SK-N-SH (cell line): Measurements from ENCODE around the gene NEU4. TPM values are rescaled to one million over a fixed set of nuclear protein-coding genes. Genes with fewer than 3 reads are reported as not detected.
"Not testable (repeated sequence)": the region's sequence is repeated elsewhere in the genome, so short reads cannot be mapped to it uniquely, and the experiment has no call there.

Source experiments
- CTCF ChIA-PET: fragments of 300-600, 350-600 bp; formaldehyde crosslinking; extraction: SDS; loops from one replicate; lab custom pipeline; 2021; lab: Yijun Ruan, JAX
- POLR2A ChIA-PET: fragments of 350-600 bp; sonication (Branson Sonifier 250); formaldehyde crosslinking; extraction: SDS; loops from one replicate; lab custom pipeline; 2020; ENCODE audit warnings: antibody characterized with exemption, inconsistent platforms; lab: Yijun Ruan, JAX
- DNase-seq: peaks from one replicate; pipeline ENCODE4 v3.0.0; 2012
- H2AFZ ChIP-seq: fragments of 200-600 bp; sonication (generic); 2 replicates; pipeline ENCODE4 v1.8.1; 2016; ENCODE audit warnings: antibody characterized with exemption, mild to moderate bottlenecking, low read depth
- H3F3A ChIP-seq: fragments of 200-600 bp; sonication (generic); replicated peaks from 2 replicates; pipeline ENCODE3; 2016; ENCODE audit warnings: antibody characterized with exemption, mild to moderate bottlenecking; ENCODE audit not compliant: insufficient read depth
- H3K27ac ChIP-seq, 2 experiments: fragments of 200-500 bp in 1 of 2; fragments of 200-600 bp in 1 of 2; sonication (Bioruptor generic) in 1 of 2; sonication (generic), shearing (Covaris generic) in 1 of 2; 2 replicates each; pipeline versions ENCODE4 v1.5.1 to v1.6.1; 2014 to 2016; ENCODE audit warnings: low read depth in 2 of 2, inconsistent platforms in 1 of 2, low read length in 1 of 2, mild to moderate bottlenecking in 1 of 2, mixed read lengths in 1 of 2
- H3K27me3 ChIP-seq: fragments of 200-600 bp; sonication (generic), shearing (Covaris generic); 2 replicates; pipeline ENCODE4 v1.6.1; 2016; ENCODE audit warnings: mixed run types; ENCODE audit not compliant: insufficient read depth
- H3K36me3 ChIP-seq, 2 experiments: fragments of 200-500 bp in 1 of 2; fragments of 200-600 bp in 1 of 2; sonication (Bioruptor generic) in 1 of 2; sonication (generic) in 1 of 2; replicated peaks in 1 of 2; 2 replicates each; pipeline versions ENCODE3 to v1.5.1; 2014 to 2016; ENCODE audit warnings: low read length in 1 of 2, mild to moderate bottlenecking in 1 of 2; ENCODE audit not compliant: insufficient read depth in 2 of 2, control insufficient read depth in 1 of 2
- H3K4me1 ChIP-seq, 2 experiments: fragments of 200-500 bp in 1 of 2; fragments of 200-600 bp in 1 of 2; sonication (Bioruptor generic) in 1 of 2; sonication (generic), shearing (Covaris generic) in 1 of 2; 2 replicates each; pipeline versions ENCODE4 v1.5.1 to v1.6.1; 2014 to 2016; ENCODE audit warnings: low read depth in 1 of 2, low read length in 1 of 2, mixed run types in 1 of 2; ENCODE audit not compliant: insufficient read depth in 2 of 2, control insufficient read depth in 1 of 2
- H3K4me2 ChIP-seq: fragments of 200-600 bp; sonication (generic), shearing (Covaris generic); 2 replicates; pipeline ENCODE4 v1.6.1; 2017; ENCODE audit warnings: mixed run types
- H3K4me3 ChIP-seq, 2 experiments: fragments of 200-500 bp in 1 of 2; fragments of 200-600 bp in 1 of 2; sonication (Bioruptor generic) in 1 of 2; sonication (generic), shearing (Covaris generic) in 1 of 2; 2 replicates each; pipeline versions ENCODE4 v1.5.1 to v1.8.1; 2014 to 2016; ENCODE audit warnings: low read depth in 2 of 2, inconsistent platforms in 1 of 2, low read length in 1 of 2, mild to moderate bottlenecking in 1 of 2, mixed read lengths in 1 of 2, moderate library complexity in 1 of 2
- H3K79me2 ChIP-seq: fragments of 200-600 bp; sonication (generic); 2 replicates; pipeline ENCODE4 v1.8.1; 2017; ENCODE audit warnings: mild to moderate bottlenecking; ENCODE audit not compliant: insufficient read depth
- H3K9ac ChIP-seq: fragments of 200-600 bp; sonication (generic); 2 replicates; pipeline ENCODE4 v1.6.1; 2017; ENCODE audit warnings: mixed run types
- H3K9me2 ChIP-seq: fragments of 200-600 bp; sonication (generic); 2 replicates; pipeline ENCODE4 v1.6.1; 2017; ENCODE audit warnings: mixed run types
- H3K9me3 ChIP-seq: fragments of 200-600 bp; sonication (generic); 2 replicates; pipeline ENCODE4 v1.6.1; 2017; ENCODE audit warnings: mixed run types, mild to moderate bottlenecking, moderate library complexity
- H4K20me1 ChIP-seq: fragments of 200-600 bp; sonication (generic); 2 replicates; pipeline ENCODE4 v1.6.1; 2017; ENCODE audit warnings: mild to moderate bottlenecking, mixed run types; ENCODE audit not compliant: insufficient read depth
- CHD2 ChIP-seq: fragments of 150-350 bp; IDR thresholded peaks from 2 replicates; pipeline ENCODE4 v1.6.1; 2018; ENCODE audit warnings: low read length; ENCODE audit not compliant: partially characterized antibody
- CTCF ChIP-seq: fragments of 200-600 bp; sonication (generic); IDR thresholded peaks from 2 replicates; pipeline ENCODE4 v1.6.1; 2017; ENCODE audit warnings: antibody characterized with exemption, mild to moderate bottlenecking, moderate library complexity
- ELF1 ChIP-seq: IDR thresholded peaks from 2 replicates; pipeline ENCODE4 v1.4.0; 2012
- EP300 ChIP-seq, 2 experiments: IDR thresholded peaks; 2 replicates each; pipeline versions ENCODE4 v1.4.0 to v1.6.1; 2012; ENCODE audit warnings: borderline replicate concordance in 1 of 2, low read depth in 1 of 2, low read length in 1 of 2
- EZH2phosphoT487 ChIP-seq: fragments of 200-600 bp; sonication (generic); IDR thresholded peaks from 2 replicates; pipeline ENCODE4 v1.6.1; 2017; ENCODE audit warnings: low read depth, mixed run types, mild to moderate bottlenecking, antibody characterized with exemption, moderate library complexity, borderline replicate concordance
- FOXJ3 ChIP-seq: sonication (generic); formaldehyde crosslinking; IDR thresholded peaks from 2 replicates; pipeline ENCODE4 v1.5.1; 2020; ENCODE audit warnings: mild to moderate bottlenecking, missing genetic modification reagents
- GATA2 ChIP-seq: sonication (generic); formaldehyde crosslinking; IDR thresholded peaks from 2 replicates; pipeline ENCODE4 v1.5.0; 2020; ENCODE audit warnings: mild to moderate bottlenecking, missing genetic modification reagents
- JUND ChIP-seq: IDR thresholded peaks from 2 replicates; pipeline ENCODE4 v1.4.0; 2012
- MAX ChIP-seq: IDR thresholded peaks from 2 replicates; pipeline ENCODE4 v1.4.0; 2012; ENCODE audit warnings: low read depth
- MEF2A ChIP-seq: IDR thresholded peaks from 2 replicates; pipeline ENCODE4 v1.4.0; 2012; ENCODE audit warnings: low read depth, borderline replicate concordance
- MXI1 ChIP-seq: IDR thresholded peaks from 2 replicates; pipeline ENCODE4 v1.6.1; 2012; ENCODE audit warnings: mild to moderate bottlenecking, low read depth, low read length, improper control_type of control experiment
- NRF1 ChIP-seq: IDR thresholded peaks from 2 replicates; pipeline ENCODE4 v1.6.1; 2012; ENCODE audit warnings: low read depth, mild to moderate bottlenecking, low read length
- PBX3 ChIP-seq: IDR thresholded peaks from 2 replicates; pipeline ENCODE4; 2012
- RAD21 ChIP-seq: IDR thresholded peaks from 2 replicates; pipeline ENCODE4 v1.6.1; 2012; ENCODE audit warnings: mild to moderate bottlenecking, low read length
- SIN3A ChIP-seq: IDR thresholded peaks from 2 replicates; pipeline ENCODE4 v1.6.1; 2012; ENCODE audit warnings: low read depth, mild to moderate bottlenecking, low read length, moderate library complexity, borderline replicate concordance
- TAF1 ChIP-seq: IDR thresholded peaks from 2 replicates; pipeline ENCODE4 v1.6.1; 2012; ENCODE audit warnings: low read depth, mild to moderate bottlenecking, low read length, moderate library complexity, borderline replicate concordance
- TCF12 ChIP-seq: IDR thresholded peaks from 2 replicates; pipeline ENCODE4 v1.4.0; 2012
- USF1 ChIP-seq: IDR thresholded peaks from 2 replicates; pipeline ENCODE4 v1.4.0; 2012; ENCODE audit warnings: low read depth, borderline replicate concordance
- ZBTB33 ChIP-seq: IDR thresholded peaks from 2 replicates; pipeline ENCODE4 v1.4.0; 2012; ENCODE audit warnings: low read depth, borderline replicate concordance
- WGBS: methylation state at CpG from one replicate; pipeline ENCODE4 v1.1.6; 2017; ENCODE audit warnings: low lambda C conversion rate; 5-methylcytosine and 5-hydroxymethylcytosine counted together
- polyA plus RNA-seq, 3 experiments: library from polyadenylated mRNA; depleted of rRNA; stranded (reverse); fragments of >200 nt; gene quantifications; 2 replicates each; pipeline ENCODE4 v1.2.3, GENCODE V29; 2012
- TF ChIP-seq, protein P1 (sequence below): IDR thresholded peaks from 2 replicates; pipeline ENCODE4 v1.6.1; 2012; ENCODE audit warnings: mild to moderate bottlenecking, low read depth, low read length, moderate library complexity

NEU4 gene
- polyA plus RNA-seq, 1 of the 3 experiments (the other 2 are of a cell fraction), result 0.05 TPM

GRCh38 chr2:241788572-241788971, 20.4 kb upstream of the NEU4 start:
- H3K9me2 ChIP-seq, result no peaks in the 10 kb centered on the region
- 32% methylated on average over 3 of the region's 3 CpGs for WGBS
- no peak overlapping the region for H3K27ac ChIP-seq
- H3K4me1 ChIP-seq, result no peaks in the 10 kb centered on the region
- no peak for TF ChIP-seq MXI1
- TF ChIP-seq SIN3A, result no peak
- TF ChIP-seq GATA2 (CRISPR knock-in tag), result no peak
- no peak for TF ChIP-seq USF1
- TF ChIP-seq PBX3, result no peak
- no peak for TF ChIP-seq ELF1
- no peak for TF ChIP-seq MEF2A
- no peak for TF ChIP-seq EZH2phosphoT487
- TF ChIP-seq FOXJ3 (CRISPR knock-in tag), result no peak
- TF ChIP-seq RAD21, result no peak
- no peak for TF ChIP-seq TCF12
- TF ChIP-seq NRF1, result no peak
- TF ChIP-seq CHD2, result no peak
- TF ChIP-seq TAF1, result no peak
- no peak for TF ChIP-seq JUND
- TF ChIP-seq ZBTB33, result no peak
- TF ChIP-seq, protein P1, sequence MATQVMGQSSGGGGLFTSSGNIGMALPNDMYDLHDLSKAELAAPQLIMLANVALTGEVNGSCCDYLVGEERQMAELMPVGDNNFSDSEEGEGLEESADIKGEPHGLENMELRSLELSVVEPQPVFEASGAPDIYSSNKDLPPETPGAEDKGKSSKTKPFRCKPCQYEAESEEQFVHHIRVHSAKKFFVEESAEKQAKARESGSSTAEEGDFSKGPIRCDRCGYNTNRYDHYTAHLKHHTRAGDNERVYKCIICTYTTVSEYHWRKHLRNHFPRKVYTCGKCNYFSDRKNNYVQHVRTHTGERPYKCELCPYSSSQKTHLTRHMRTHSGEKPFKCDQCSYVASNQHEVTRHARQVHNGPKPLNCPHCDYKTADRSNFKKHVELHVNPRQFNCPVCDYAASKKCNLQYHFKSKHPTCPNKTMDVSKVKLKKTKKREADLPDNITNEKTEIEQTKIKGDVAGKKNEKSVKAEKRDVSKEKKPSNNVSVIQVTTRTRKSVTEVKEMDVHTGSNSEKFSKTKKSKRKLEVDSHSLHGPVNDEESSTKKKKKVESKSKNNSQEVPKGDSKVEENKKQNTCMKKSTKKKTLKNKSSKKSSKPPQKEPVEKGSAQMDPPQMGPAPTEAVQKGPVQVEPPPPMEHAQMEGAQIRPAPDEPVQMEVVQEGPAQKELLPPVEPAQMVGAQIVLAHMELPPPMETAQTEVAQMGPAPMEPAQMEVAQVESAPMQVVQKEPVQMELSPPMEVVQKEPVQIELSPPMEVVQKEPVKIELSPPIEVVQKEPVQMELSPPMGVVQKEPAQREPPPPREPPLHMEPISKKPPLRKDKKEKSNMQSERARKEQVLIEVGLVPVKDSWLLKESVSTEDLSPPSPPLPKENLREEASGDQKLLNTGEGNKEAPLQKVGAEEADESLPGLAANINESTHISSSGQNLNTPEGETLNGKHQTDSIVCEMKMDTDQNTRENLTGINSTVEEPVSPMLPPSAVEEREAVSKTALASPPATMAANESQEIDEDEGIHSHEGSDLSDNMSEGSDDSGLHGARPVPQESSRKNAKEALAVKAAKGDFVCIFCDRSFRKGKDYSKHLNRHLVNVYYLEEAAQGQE, result no peak
- TF ChIP-seq MAX, result no peak
- no peak for TF ChIP-seq CTCF
- no peak for TF ChIP-seq EP300 (IDR thresholded peaks at IDR 0.05; ENCODE audit: borderline replicate concordance in 1 of 2, low read depth in 1 of 2, low read length in 1 of 2)
- H4K20me1 ChIP-seq, result no peaks in the 10 kb centered on the region
- no peaks in the 10 kb centered on the region for H3F3A ChIP-seq
- CTCF ChIA-PET, result no interaction called here
- POLR2A ChIA-PET, result no interaction called here
- no peaks in the 10 kb centered on the region for H3K27me3 ChIP-seq
- no peaks in the 10 kb centered on the region for H3K9me3 ChIP-seq
- H3K4me3 ChIP-seq, result no peak overlapping the region
- H3K9ac ChIP-seq, result no peak overlapping the region
- no peak overlapping the region for H3K4me2 ChIP-seq
- no peak overlapping the region for H2AFZ ChIP-seq
- no peaks in the 10 kb centered on the region for H3K79me2 ChIP-seq
- no peaks in the 10 kb centered on the region for H3K36me3 ChIP-seq
- DNase-seq, result no peak

DNA sequence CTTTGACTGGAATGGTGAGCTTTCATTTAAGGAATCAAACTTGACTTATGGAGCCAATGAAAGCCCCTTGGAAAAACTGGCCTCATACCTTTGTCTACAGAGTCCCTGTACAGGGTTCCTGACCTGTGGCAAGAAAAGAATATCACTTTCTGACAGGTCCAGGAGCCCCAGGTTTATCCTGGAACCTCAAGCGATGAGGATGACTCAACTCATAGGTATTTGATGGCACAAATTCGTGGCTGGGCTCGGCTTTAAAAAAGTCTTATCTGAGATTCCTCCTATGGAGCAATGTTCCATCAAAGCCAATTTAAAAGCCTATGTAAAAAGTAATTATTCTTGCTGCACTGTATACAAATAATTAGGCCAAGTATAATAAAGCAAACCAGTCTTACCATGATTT, 17.6 kb upstream of the NEU4 start:
- H3K9ac ChIP-seq, H3K9me2 ChIP-seq, DNase-seq, H3K27me3 ChIP-seq, H3K36me3 ChIP-seq, H3K4me3 ChIP-seq, H4K20me1 ChIP-seq, H3K9me3 ChIP-seq, POLR2A ChIA-PET, H2AFZ ChIP-seq, H3K4me1 ChIP-seq, CTCF ChIA-PET, H3K4me2 ChIP-seq, H3K27ac ChIP-seq, H3F3A ChIP-seq, H3K79me2 ChIP-seq: not testable (repeated sequence)
- 38% methylated on average over 2 of the region's 3 CpGs for WGBS
